HFF-Myc (cell line): ENCODE data around the gene PPM1K.

ENCODE experiments used
- DNase-seq: peaks from one replicate; pipeline ENCODE4 v3.0.0-alpha.2; 2011; ENCODE audit warnings: low read depth; ENCODE audit errors: extremely low read depth
- H3K4me3 ChIP-seq: replicated peaks from 2 replicates; pipeline ENCODE4 v1.5.1; 2011; ENCODE audit warnings: low read depth, mild to moderate bottlenecking, control low read depth, low read length
- TF ChIP-seq, protein P1 (sequence below): IDR thresholded peaks from 2 replicates; pipeline ENCODE4 v1.5.1; 2012; ENCODE audit warnings: mild to moderate bottlenecking, low read depth, low read length, control low read depth; ENCODE audit errors: missing control alignments

The PPM1K gene

DNA sequence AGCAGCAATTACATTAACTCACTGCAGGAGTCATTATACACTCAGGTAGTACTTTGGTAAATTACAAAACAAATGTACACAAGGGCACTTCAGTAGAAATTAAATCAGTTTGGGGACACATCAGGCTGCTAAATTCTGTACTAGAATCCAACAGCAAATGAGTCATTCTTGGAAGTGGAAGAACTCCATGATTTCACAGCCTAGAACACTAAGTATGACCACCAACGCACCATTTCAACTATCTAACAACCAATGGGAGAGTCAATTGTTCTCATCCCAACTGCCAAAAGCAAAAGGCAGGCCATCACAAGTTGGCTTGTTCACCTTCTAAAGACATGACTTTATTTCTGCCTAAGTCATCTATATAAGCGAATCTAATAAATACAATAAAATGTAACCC lies 26.6 kb downstream of the PPM1K start:
- no peak for DNase-seq
- H3K4me3 ChIP-seq: no peak overlapping the region
- TF ChIP-seq, protein P1, sequence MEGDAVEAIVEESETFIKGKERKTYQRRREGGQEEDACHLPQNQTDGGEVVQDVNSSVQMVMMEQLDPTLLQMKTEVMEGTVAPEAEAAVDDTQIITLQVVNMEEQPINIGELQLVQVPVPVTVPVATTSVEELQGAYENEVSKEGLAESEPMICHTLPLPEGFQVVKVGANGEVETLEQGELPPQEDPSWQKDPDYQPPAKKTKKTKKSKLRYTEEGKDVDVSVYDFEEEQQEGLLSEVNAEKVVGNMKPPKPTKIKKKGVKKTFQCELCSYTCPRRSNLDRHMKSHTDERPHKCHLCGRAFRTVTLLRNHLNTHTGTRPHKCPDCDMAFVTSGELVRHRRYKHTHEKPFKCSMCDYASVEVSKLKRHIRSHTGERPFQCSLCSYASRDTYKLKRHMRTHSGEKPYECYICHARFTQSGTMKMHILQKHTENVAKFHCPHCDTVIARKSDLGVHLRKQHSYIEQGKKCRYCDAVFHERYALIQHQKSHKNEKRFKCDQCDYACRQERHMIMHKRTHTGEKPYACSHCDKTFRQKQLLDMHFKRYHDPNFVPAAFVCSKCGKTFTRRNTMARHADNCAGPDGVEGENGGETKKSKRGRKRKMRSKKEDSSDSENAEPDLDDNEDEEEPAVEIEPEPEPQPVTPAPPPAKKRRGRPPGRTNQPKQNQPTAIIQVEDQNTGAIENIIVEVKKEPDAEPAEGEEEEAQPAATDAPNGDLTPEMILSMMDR: no peak

DNA sequence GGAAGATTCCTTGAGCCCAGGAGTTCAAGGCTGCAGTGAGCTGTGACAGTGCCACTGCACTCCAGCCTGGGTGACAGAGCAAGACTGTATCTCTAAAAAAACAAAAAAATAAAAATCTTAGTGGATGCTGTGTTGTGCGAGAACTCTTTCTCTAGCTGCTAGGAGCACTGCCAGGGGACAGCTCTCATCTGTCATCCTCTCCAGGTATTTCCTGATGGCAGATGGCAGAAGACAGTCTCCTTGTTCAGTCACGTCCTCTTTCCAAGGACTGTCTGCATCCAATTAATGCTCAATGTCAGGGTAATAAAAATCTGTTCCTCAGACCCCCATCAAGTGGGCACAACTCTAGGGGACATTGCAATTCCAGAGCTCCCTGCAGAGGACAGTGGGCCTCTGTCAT lies 29.2 kb downstream of the PPM1K start:
- H3K4me3 ChIP-seq: no peak overlapping the region
- TF ChIP-seq, protein P1: no peak
- DNase-seq: no peak

- H3K4me3 ChIP-seq: no peak overlapping the region
- TF ChIP-seq, protein P1: no peak
- DNase-seq: no peak
Measured at GRCh38 chr4:88251924-88252323, 32.4 kb downstream of the PPM1K start.

GRCh38 chr4:88247148-88247547 lies 37.2 kb downstream of the PPM1K start:
- H3K4me3 ChIP-seq: no peak overlapping the region
- TF ChIP-seq, protein P1: no peak
- no peak for DNase-seq

GRCh38 chr4:88246600-88246999 lies 37.8 kb downstream of the PPM1K start:
- no peak for DNase-seq
- TF ChIP-seq, protein P1: no peak
- H3K4me3 ChIP-seq: no peak overlapping the region

DNA sequence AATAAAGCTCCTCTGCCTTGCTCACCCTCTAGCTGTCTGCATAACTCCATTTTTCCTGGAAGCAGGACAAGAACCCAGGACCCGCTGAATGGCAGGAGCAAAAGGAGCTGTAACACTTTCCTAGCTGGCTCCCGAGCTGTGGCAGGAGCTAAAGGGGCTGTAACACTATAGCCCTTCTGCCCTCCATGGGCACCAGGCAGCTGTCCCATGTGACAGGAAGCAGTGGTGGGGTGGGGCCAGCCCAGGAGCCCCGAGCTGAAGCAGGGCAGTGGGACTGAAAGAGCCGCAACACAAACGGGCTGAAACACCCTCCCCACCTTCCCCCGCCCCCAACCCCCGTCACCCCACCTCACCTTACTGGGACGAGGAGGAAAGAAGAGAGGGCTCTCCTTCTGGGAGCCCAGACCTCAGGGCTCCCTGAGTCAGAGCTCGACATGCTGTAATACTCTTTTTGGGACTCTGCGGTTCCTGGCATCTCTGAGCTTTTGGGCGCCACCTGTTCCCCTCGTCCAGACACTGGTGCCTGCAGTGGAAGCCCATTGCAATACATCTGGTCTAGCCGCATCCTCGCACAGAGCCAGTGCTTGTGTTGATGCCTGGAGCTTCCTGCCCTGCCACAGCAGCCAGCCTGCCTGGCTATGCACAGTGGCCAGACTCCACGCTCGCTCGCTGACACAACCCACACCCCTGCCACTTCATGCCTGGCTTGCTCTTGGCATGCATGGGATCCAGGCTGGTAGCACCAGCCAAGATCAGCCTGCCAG lies 39.4 kb downstream of the PPM1K start:
- DNase-seq: no peak
- no peak overlapping the region for H3K4me3 ChIP-seq
- TF ChIP-seq, protein P1: no peak

GRCh38 chr4:88244056-88244455 lies 40.3 kb downstream of the PPM1K start:
- H3K4me3 ChIP-seq: no peak overlapping the region
- TF ChIP-seq, protein P1: no peak
- no peak for DNase-seq
